ENCODE data around the gene AOPEP. TPM values are rescaled to one million over a fixed set of nuclear protein-coding genes. Genes with fewer than 3 reads are reported as not detected.

AOPEP gene
- polyA plus RNA-seq, 4 donors = 50.1 to 59.7 (median 54.1) TPM

DNA sequence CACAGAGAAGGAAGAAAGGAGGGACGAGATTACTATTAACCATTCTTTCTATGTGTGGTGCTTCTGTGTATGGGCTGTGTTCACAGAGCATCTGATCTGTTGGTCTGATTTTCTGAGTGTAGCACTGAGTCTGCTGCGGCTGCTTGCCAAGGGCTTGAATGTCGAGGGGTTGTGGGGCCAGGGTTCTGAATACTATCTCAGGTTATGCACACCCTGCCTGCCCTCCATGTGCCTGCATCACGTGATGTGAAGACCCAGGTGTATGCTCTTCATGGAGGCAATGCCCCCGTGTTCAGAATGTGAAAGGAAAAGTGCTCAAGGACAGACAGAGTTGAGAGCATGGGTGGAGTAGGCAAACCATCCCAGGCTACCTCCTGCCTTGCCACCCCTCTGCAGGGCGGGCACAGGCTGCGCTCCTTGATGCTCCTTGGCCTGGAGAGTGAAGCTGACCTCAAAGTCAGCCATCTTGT is 336.1 kb downstream of the AOPEP start:
- DNase-seq (ENCODE audit: low read depth in 4 of 4, low spot score in 2 of 4) = no peak

DNA sequence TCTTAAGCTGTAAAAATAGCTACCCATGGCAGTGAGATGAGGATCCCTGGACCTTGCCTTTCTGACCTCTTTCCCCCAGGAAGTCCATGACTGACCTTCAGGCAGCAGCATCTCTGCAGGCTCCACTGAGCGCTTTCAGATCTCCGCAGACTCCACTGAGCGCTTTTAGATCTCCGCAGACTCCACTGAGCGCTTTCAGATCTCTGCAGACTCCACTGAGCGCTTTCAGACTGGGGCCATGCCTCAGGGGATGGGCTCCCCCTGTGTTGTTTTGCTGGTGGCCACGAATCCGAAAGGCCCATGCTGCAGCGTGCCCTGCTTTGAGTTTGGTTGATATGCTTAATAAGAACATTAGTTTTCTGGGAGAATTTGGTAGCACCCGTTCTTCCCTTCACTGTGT is 336.8 kb downstream of the AOPEP start:
- no peak for DNase-seq (ENCODE audit: low read depth in 4 of 4, low spot score in 2 of 4)

DNA sequence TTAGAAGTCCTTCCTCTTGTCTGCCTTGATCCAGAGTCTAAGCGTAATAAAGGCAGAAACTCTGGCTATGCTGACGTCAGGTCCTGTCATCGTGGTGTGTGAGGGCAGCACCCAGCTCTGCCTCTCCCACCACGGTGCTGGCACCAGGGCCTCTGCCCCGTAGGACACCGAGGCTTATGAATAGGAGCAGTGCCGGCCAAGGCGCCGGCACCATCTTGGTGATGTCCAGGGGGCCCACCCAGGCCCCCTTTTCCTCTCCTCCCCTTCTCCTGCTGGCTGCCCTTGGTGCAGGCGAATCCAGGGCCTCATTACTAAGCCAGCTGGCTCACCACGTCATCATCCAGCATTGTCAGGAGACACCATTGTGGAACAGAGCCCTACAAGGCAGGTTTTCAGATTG is 338.7 kb downstream of the AOPEP start:
- no peak for DNase-seq (ENCODE audit: low read depth in 4 of 4, low spot score in 2 of 4)

DNA sequence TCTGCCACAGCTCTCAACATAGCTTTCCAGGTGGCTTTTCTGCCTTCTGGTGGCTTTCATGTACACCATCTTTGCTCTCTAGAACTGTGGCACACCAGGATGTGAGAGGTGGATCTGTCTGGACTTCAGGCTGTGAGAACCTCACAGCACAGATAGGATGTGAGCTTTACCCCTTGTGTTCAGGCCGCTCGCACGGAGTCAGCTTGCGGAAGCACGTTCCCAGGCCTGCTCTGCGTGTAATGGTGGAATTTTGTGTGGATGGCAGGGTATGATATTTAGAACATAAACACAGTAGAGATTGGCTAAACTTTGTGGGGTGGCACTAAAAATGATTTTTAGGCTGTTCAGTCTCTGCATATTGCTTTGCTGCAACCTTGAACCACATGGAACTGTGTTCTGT is 340.6 kb downstream of the AOPEP start:
- DNase-seq (ENCODE audit: low read depth in 4 of 4, low spot score in 2 of 4) = no peak

DNA sequence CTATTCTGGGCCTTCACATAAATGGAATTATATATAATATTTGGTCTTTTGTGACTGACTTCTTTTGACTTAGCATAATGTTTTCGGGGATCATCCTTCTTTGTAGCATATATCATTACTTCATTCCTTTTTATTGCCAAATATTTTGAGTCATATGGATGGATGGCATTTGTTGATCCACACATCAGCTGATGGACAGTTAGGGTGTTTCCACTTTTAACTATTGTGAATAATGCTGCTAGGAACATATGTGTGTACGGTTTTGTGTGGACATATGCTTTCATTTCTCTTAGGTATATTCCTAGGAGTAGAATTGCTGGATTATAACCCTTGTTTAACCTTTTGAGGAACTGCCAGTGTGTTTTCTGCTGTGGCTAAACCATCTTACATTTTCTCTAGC is 341.4 kb downstream of the AOPEP start:
- DNase-seq (ENCODE audit: low read depth in 4 of 4, low spot score in 2 of 4) = no peak

DNA sequence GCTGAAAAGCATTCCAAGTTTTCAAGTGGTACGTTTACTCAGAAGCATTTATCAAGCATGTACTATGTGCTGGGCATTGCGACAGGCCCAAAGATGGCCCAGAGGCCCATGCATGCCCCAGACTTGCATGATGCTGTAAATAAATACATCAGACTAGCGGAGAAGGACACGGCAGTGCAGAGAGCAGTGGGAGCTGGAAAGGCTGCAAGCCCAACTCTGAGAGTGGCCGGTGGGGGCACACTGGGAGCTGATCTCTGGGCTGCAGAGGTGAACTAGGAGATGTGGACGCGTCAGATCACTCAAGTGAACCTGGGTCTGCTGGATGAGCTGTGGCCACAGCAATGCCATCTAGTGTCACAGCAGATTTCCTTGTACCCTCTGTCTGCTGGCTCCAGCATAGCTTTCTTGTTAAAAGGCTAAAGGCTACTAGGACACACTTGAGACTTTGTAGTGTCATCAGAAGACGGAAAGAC is 344.1 kb downstream of the AOPEP start:
- no peak for DNase-seq (ENCODE audit: low read depth in 4 of 4, low spot score in 2 of 4)

DNA sequence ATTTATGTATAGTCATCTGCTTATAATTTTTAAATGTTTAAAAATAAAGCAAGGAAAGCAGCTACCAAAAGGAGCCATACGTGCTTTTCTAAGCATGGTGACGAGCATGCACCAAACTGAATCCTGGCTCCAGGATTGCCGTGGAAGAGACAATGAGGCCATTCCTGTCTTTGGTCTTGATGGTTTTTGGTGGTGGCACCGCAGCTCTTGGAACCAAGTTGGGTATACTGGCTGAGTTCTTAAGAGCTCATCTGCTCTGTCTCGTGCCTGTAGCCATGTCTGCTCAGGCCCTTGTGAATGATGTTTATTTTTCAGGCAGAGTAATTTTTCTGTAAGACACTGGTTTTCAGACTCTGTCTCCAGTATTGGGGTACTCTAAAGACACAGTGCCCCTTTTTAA is 345.0 kb downstream of the AOPEP start:
- no peak for DNase-seq (ENCODE audit: low read depth in 4 of 4, low spot score in 2 of 4)

DNA sequence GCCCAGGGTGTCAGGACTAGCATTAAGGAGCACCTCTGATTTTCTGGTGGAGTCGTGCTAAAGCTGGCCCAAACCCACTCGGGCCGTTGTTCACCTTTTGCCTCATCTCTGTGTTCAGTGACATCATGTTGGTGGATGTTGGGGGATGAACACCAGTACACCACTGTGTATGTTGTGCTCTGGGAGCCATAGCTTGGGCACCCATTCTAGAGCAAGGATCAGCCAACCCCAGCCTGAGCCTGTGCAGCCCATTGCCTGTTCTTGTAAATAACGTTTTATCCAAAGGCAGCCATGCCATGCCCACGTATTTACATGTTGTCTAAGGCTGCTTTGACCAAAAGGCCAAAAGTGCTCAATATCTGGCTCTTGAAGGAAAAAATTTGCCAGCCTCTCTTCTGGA is 345.4 kb downstream of the AOPEP start:
- DNase-seq (ENCODE audit: low read depth in 4 of 4, low spot score in 2 of 4) = no peak

DNA sequence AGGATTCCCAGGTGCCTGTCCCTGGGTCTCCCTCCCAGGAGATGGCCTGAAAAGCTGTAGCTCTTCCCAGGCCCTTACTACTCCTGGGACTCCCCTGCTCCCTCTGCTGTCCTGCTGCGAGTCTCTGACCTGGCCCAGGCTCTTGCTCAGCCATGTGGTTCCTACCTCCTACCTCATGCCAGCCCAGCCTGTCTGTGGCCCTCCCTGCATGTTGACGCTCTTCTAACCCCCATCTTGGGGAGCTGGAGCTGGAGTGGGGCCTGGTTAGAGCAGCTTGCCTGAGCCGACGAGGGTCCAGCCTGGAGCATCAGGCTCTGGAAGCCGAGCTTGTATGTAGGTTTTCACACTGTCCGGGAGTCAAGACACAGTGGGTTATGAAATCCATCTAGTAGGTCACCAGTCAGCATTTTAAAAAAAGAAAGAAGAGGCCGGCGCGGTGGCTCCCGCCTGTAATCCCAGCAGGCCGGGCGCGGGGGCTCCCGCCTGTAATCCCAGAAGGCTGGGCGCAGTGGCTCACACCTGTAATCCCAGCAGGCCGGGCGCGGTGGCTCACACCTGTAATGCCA is 346.6 kb downstream of the AOPEP start:
- no peak for DNase-seq (ENCODE audit: low read depth in 4 of 4, low spot score in 2 of 4)

DNA sequence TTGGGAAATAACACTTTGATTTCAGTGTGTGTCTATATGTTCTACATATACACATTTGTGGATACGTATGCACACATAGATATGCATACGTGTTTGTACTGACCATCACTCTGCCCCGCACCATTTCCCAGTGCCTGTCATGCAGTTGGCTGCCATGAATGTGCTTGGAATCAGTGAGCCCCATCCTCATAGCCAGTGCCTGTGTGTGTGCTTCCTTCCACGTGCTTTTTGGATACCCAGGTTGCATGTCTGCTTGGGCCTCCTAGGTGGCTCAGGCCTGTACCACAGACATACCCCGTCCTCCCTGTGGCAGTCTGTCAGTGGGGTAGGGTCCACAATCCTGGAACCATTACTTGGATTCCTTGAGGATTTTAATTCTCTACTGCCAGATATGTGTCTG is 347.4 kb downstream of the AOPEP start:
- DNase-seq (ENCODE audit: low read depth in 4 of 4, low spot score in 2 of 4) = no peak

DNA sequence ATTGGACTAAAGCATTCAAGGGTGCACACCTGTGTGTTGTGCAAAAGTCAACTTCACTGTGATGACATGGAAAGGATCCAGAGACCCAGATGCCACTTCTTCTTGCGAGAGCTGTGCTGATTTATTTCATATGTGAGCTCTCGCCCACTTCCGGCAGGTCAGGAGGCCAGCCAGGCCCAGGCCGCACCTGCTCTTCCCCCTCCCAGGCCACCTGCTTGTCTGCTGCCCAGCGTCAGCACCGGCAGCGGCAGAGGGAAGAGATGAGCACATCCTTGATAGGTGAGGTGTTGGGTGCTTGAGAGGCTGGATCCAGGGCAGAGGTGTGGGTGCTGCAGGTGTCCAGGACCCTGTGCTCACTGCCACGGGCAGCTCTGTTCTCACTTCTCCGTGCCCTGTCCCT is 348.1 kb downstream of the AOPEP start:
- no peak for DNase-seq (ENCODE audit: low read depth in 4 of 4, low spot score in 2 of 4)

DNA sequence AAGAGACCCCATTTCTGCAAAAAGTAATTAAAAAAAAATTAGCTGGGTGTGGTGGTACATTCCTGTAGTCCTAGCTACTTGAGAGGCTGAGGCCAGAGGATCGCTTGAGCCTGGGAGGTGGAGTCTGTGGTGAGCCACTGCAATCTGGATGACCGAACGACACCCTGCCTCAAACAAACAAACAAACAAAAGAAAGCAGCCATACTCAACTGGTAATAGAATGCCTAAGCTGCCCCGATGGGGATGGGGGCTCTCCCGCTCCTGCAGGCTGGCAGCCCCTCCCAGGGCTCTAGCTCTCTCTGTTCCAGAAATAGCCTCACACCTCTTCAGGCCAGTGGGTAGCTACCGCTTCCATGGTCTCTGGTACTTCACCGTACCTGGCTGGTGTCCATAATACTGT is 349.2 kb downstream of the AOPEP start:
- no peak for DNase-seq (ENCODE audit: low read depth in 4 of 4, low spot score in 2 of 4)

DNA sequence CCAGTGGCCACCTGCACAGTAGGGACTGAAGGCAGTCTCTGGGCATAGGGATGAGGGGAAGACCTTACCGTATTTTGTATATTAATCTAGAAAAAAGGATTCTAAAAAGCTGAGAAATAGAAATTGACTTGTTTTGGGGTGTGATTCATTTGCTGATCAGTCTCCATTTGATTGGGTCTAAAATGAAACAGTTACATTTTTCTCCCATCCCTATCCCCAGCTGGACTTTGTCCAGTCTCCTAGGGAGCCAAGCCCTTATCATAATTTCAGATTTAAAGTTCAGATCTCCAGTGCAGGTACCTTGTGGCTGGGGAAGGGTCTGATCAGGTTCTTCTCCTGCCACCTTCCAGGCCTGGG is 350.2 kb downstream of the AOPEP start:
- DNase-seq (ENCODE audit: low read depth in 4 of 4, low spot score in 2 of 4) = no peak

DNA sequence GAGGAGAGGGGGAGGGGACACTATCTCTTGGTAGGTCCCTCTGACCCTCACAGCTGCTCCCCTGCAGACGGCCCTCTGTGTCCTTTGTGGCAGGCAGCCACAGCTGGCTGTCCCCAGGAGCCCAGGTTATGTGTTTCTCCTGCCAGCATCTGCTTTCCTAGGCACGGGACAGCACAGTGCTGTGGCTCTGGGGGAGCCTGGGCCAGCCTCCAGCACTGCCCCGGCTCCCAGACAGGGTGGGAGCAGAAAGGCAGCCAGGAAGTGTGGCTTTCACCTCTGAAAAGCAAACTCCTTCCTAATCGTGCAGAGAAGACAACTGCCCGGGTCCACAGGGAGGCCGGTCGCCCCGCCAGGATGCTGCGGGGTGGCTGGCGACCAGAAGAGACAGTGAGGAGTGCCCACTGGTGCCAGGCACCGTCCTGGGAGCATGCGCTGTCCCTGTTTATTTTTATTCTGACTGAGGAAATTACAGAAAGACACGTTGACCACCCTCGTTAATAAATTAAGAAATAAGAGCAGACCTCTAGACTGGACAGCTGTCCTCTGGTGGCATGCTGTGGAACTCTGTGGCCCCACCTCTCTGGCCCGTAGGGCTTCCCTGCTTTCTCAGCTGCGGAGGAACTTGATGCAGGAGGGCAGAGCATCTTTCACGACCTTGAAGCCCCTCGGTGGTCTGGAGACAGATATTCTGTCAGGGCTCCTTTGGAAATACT is 350.7 kb downstream of the AOPEP start:
- no peak for DNase-seq (ENCODE audit: low read depth in 4 of 4, low spot score in 2 of 4)

DNA sequence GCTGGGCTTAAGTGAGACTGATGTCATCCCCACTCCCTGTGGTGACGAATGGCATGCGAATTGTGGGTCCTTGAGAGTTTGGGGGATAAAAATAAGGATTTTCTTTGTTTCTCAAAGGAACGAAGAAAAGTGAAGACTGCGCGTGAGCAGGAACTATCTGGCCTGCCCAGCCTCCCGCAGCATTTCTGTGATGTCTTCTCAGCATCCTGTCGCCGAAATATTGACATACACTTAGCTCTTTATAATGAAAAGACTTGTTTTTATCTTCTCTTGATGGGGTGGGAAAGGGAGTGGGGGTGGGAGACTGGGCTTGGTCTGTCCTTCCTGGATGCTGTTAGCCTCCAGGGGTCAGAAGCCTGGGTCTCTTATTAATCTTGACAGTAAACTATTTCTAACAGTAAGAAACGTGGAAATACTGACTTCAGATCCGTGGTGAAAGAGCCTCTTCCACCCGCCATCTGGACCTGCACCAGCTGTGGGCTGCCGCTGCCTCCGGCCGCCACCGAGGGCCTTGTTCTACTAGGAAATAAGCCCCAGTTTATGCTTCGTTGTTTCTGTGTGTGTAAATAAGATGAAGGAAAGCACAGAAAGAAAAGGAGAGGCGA is 351.4 kb downstream of the AOPEP start:
- DNase-seq (ENCODE audit: low read depth in 4 of 4, low spot score in 2 of 4) = no peak

DNA sequence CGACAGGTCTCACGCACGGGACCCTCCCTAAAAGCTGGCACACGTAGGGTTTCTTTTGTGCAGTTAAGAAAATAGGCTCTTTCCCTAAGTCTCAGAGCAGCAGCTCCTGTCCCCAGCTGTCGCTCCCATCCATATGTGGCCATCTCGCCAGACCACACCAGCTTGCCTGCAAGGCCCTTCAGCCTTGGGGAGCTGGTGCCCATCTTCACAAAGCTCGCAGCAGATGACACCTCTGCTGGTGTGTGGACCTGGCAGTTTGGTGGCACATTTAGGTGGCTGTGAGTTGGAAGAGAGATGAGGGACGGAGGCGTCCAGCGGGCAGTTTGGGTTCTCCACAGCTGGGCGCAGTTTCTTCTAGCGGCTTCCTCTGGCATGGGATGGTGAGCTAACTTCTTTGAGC is 352.0 kb downstream of the AOPEP start:
- no peak for DNase-seq (ENCODE audit: low read depth in 4 of 4, low spot score in 2 of 4)

DNA sequence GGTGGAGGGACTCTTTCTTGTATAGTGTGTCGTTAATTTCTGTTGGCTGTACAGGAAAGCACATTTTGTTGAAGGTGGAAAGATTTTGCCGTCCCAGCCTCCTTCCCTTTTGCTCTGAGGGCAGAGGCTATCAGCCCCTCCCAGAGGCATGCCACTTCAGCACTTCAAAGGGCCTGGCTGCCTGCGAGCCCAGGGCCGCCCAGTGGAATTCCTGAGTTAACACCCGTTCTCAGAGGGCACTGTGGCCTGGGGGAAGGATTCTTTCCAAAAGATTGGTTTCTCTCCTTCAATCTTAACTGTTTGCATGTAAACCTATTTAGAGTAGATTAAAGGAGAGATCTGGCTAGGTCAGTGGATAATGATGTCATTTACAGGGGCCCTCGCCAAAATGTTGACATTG is 352.4 kb downstream of the AOPEP start:
- no peak for DNase-seq (ENCODE audit: low read depth in 4 of 4, low spot score in 2 of 4)

DNA sequence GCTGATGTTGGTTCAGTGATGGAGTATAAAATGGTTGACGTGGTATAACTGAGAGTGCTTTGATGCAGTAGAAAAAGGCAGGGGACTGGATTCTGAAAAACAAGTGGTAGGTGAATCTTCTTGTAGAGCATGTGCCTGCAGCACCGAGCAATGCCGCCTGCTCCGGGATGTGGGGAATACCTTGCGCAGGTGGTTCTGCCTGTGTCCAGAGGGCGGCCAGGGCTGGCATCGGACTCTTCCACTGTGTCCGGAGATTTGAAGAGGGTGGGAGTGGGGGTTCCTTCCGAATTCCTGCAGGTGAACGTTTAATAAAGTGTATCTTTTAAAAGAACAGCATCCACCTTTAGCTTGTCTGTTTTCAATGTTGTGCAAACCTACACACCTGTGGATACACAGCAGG is 353.0 kb downstream of the AOPEP start:
- no peak for DNase-seq (ENCODE audit: low read depth in 4 of 4, low spot score in 2 of 4)

DNA sequence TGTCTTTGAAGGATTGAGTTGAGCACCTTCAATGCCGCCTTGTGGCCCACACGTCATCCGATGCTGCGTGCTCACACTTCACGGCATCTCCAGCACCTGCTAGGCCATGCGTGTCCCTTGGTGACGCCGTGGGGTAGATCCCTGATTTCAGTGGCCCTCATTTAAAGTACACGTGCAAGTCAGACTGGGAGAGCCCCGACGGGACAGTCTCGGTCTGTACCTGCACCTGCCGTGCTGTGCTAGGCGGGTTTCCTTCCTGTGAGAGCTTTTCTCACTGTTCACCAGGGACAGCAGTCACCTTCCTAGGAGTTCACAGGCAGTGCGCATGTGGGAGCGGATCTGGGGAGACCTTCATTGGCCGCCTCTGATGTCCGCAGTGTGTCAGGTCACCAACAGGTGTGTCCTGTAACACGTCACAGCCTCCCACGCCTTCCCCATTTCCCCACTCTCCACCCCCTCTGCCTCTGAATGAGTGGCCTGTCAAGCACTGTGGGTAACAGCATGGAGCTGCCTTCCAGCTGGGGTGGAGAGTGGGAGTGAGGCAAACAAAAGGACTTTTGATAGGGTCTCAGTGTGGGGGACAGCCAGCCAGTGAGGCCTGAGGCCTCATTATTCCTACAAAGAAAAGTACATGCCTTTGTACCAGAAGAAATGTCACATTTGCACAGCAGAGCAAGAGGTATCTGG is 354.6 kb downstream of the AOPEP start:
- DNase-seq (ENCODE audit: low read depth in 4 of 4, low spot score in 2 of 4) = no peak

DNA sequence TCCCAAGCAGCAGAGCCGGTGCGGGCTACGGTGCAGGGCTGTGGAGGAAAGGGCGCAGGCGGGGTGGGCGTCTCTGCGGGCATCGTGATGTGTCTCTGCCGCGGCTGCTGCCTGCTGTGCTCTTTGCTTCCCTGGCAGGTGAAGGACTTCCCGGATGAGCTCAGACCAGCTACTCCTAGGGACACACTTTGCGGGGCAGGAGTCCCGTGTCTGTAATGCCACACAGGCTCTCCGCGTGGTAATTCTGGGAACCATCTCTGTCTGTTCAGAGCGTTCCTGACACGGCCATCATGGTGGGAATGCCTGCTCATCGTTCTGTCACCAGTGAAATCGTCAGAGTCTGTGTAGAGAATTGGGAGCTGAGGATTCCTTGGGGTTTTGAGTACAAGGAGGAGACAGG is 355.5 kb downstream of the AOPEP start:
- DNase-seq (ENCODE audit: low read depth in 4 of 4, low spot score in 2 of 4) = no peak

DNA sequence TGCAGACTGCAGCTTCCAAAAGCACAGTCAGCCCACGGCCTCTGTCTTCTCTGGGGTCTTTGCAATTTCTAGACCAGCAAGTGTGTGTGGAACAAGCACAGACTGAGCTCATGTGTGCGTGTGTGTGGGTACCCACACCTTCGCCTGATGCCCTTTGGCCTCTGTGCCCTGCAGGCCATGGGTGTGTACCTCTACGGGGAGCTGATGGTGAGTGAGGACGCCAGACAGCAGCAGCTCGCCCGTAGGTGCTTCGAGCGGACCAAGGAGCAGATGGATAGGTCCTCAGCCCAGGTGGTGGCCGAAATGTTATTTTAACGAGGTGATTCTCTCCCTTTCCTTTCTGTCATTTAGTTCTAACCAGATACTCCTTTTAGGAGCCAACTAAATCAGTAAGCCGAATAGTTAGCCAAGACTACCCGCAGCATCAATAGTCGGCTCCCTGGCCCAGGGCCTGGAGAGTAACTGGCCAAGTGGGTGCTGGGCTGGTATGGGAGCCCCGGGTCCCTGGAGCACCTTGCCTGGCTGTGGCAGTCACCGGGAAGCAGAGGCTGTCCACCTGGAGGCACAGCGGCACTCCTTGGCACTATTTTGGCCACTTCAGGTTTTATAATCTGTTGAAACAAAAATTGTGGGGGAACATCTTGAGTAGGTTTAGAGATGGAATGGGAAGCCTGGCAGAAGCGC is 356.0 kb downstream of the AOPEP start:
- no peak for DNase-seq (ENCODE audit: low read depth in 4 of 4, low spot score in 2 of 4)

All from left renal cortex interstitium (tissue), 4 donors.